ENCODE results near the gene CYB5D1. TPM values are rescaled to one million over a fixed set of nuclear protein-coding genes. Genes with fewer than 3 reads are reported as not detected.

Gene CYB5D1
- polyA plus RNA-seq, 1 donor from 2014 or later, result 30.4 TPM

DNA sequence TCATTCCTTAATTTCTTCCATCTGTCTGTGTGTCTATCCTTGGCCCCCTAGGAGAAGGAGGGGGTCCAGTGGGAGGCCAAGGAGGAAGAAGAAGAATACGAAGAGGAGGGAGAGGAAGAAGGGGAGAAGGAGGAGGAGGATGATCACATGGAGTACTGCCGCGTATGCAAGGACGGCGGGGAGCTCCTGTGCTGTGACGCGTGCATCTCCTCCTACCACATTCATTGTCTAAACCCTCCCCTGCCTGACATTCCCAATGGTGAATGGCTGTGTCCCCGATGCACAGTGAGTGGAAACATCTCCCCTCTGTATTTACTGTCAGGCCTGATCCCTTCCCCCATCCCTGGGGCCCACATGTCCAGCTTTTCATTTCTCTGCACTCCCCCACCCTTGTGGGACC lies 37.1 kb downstream of the CYB5D1 start:
- Histone ChIP-seq H4K20me1 (ENCODE audit: insufficient read depth) (no peaks in the 10 kb centered on the region), H3F3A (ENCODE audit: insufficient read depth, low read length, poor library complexity, severe bottlenecking) (no peaks in the 10 kb centered on the region), H3K9me2 (ENCODE audit: insufficient read depth, low read length) (no peaks in the 10 kb centered on the region), H2AFZ (ENCODE audit: low read depth, low read length) (no peak overlapping the region), H3K36me3 (ENCODE audit: insufficient read depth, low read length) (peaks cover 7% of the 10 kb centered on the region), H3K79me2 (replicated peaks; ENCODE audit: insufficient read depth, low read length) (peaks cover 18% of the 10 kb centered on the region), H3K9ac (ENCODE audit: low read length) (no peak overlapping the region), H3K4me3 (ENCODE audit: low read length) (no peak overlapping the region), H3K9me3 (ENCODE audit: low read length) (no peaks in the 10 kb centered on the region), H3K27me3 (ENCODE audit: insufficient read depth, low read depth, low read length) (no peaks in the 10 kb centered on the region), H3K27ac (ENCODE audit: low read length) (no peak overlapping the region), H3K4me2 (ENCODE audit: low read length) (no peak overlapping the region)
- TF ChIP-seq SMC3 (conservative IDR thresholded peaks at IDR 0.05; ENCODE audit: poor library complexity) (no peak), CTCF (IDR thresholded peaks at IDR 0.05; ENCODE audit: poor library complexity, severe bottlenecking) (no peak), MXI1 (conservative IDR thresholded peaks at IDR 0.05; ENCODE audit: poor library complexity, severe bottlenecking) (no peak), EZH2 (IDR thresholded peaks at IDR 0.05; ENCODE audit: borderline replicate concordance, insufficient read depth, low read length, poor library complexity, severe bottlenecking) (no peak), EP300 (conservative IDR thresholded peaks at IDR 0.05; ENCODE audit: poor library complexity, severe bottlenecking) (no peak), POLR2AphosphoS5 (IDR thresholded peaks at IDR 0.05) (no peak), RAD21 (conservative IDR thresholded peaks at IDR 0.05) (no peak), TAF1 (IDR thresholded peaks at IDR 0.05; ENCODE audit: low read depth) (no peak)
- TF ChIP-seq, protein P1, sequence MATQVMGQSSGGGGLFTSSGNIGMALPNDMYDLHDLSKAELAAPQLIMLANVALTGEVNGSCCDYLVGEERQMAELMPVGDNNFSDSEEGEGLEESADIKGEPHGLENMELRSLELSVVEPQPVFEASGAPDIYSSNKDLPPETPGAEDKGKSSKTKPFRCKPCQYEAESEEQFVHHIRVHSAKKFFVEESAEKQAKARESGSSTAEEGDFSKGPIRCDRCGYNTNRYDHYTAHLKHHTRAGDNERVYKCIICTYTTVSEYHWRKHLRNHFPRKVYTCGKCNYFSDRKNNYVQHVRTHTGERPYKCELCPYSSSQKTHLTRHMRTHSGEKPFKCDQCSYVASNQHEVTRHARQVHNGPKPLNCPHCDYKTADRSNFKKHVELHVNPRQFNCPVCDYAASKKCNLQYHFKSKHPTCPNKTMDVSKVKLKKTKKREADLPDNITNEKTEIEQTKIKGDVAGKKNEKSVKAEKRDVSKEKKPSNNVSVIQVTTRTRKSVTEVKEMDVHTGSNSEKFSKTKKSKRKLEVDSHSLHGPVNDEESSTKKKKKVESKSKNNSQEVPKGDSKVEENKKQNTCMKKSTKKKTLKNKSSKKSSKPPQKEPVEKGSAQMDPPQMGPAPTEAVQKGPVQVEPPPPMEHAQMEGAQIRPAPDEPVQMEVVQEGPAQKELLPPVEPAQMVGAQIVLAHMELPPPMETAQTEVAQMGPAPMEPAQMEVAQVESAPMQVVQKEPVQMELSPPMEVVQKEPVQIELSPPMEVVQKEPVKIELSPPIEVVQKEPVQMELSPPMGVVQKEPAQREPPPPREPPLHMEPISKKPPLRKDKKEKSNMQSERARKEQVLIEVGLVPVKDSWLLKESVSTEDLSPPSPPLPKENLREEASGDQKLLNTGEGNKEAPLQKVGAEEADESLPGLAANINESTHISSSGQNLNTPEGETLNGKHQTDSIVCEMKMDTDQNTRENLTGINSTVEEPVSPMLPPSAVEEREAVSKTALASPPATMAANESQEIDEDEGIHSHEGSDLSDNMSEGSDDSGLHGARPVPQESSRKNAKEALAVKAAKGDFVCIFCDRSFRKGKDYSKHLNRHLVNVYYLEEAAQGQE (IDR thresholded peaks at IDR 0.05; ENCODE audit: borderline replicate concordance), result no peak

DNA sequence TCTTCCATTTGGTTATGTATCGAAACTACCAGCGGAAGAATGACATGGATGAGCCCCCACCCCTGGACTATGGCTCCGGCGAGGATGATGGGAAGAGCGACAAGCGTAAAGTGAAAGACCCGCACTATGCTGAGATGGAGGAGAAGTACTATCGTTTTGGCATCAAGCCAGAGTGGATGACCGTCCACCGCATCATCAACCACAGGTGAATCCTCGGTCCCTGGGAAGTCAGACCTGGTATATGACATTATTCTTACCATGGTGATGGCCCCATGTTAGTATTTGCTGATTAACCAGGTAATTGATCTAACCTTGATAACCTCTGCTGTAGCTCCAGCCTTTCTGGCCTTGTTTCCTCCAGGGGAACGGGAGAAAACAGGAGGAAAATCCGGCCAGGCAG lies 39.3 kb downstream of the CYB5D1 start:
- Histone ChIP-seq H4K20me1 (ENCODE audit: insufficient read depth) (no peaks in the 10 kb centered on the region), H3K9ac (ENCODE audit: low read length) (no peak overlapping the region)

More for the DNA sequence above, 39.3 kb downstream of the CYB5D1 start:
- Histone ChIP-seq H3K79me2 (replicated peaks; ENCODE audit: insufficient read depth, low read length) (peaks cover 5% of the 10 kb centered on the region), H3K27ac (ENCODE audit: low read length) (no peak overlapping the region), H2AFZ (ENCODE audit: low read depth, low read length) (no peak overlapping the region), H3K9me2 (ENCODE audit: insufficient read depth, low read length) (no peaks in the 10 kb centered on the region), H3K9me3 (ENCODE audit: low read length) (no peaks in the 10 kb centered on the region), H3K4me3 (ENCODE audit: low read length) (no peak overlapping the region), H3K27me3 (ENCODE audit: insufficient read depth, low read depth, low read length) (no peaks in the 10 kb centered on the region), H3F3A (ENCODE audit: insufficient read depth, low read length, poor library complexity, severe bottlenecking) (no peaks in the 10 kb centered on the region), H3K36me3 (ENCODE audit: insufficient read depth, low read length) (peaks cover 18% of the 10 kb centered on the region), H3K4me2 (ENCODE audit: low read length) (no peak overlapping the region)
- no peak for TF ChIP-seq MXI1 (conservative IDR thresholded peaks at IDR 0.05; ENCODE audit: poor library complexity, severe bottlenecking)
- no peak for TF ChIP-seq TAF1 (IDR thresholded peaks at IDR 0.05; ENCODE audit: low read depth)
- TF ChIP-seq POLR2AphosphoS5 (IDR thresholded peaks at IDR 0.05), result no peak
- no peak for TF ChIP-seq RAD21 (conservative IDR thresholded peaks at IDR 0.05)
- TF ChIP-seq EZH2 (IDR thresholded peaks at IDR 0.05; ENCODE audit: borderline replicate concordance, insufficient read depth, low read length, poor library complexity, severe bottlenecking), result no peak
- TF ChIP-seq SMC3 (conservative IDR thresholded peaks at IDR 0.05; ENCODE audit: poor library complexity), result no peak
- TF ChIP-seq, protein P1 (IDR thresholded peaks at IDR 0.05; ENCODE audit: borderline replicate concordance), result no peak
- no peak for TF ChIP-seq CTCF (IDR thresholded peaks at IDR 0.05; ENCODE audit: poor library complexity, severe bottlenecking)
- no peak for TF ChIP-seq EP300 (conservative IDR thresholded peaks at IDR 0.05; ENCODE audit: poor library complexity, severe bottlenecking)

All from neural cell (in vitro differentiated cells).